A549 (cell line): Measurements from ENCODE around the gene KPNA5. TPM values are rescaled to one million over a fixed set of nuclear protein-coding genes. Genes with fewer than 3 reads are reported as not detected.

Source experiments
- ATAC-seq, 2 experiments: fragments of 200-7000 bp in 1 of 2; fragments of >200 bp in 1 of 2; cut with Nextera tagmentation in 1 of 2; cut with Tn5 transposase in 1 of 2; 3 replicates each; pipeline versions ENCODE4 v1.8.0 to v1.9.1; 2018 to 2020; ENCODE audit warnings: mild to moderate bottlenecking in 1 of 2, moderate library complexity in 1 of 2
- CTCF ChIA-PET: fragments of 300-600 bp; sonication (Branson Sonifier 250); formaldehyde crosslinking; extraction: SDS; loops from one replicate; lab custom pipeline; 2021; ENCODE audit warnings: antibody characterized with exemption, inconsistent platforms; lab: Yijun Ruan, JAX
- POLR2A ChIA-PET: fragments of 350-600 bp; formaldehyde crosslinking; extraction: SDS; loops from one replicate; lab custom pipeline; 2021; ENCODE audit warnings: antibody characterized with exemption, inconsistent platforms; lab: Yijun Ruan, JAX
- DNase-seq, 2 experiments: peaks; one replicate each; pipeline versions ENCODE4 v3.0.0 to v3.0.0-alpha.2; 2011 to 2016; ENCODE audit warnings: low read depth in 1 of 2, low spot score in 1 of 2
- FAIRE-seq: peaks from 2 replicates; lab custom pipeline; 2011; peaks lifted over from hg19 to GRCh38; lab: Jason Lieb, UNC
- H3K27ac ChIP-seq, 2 experiments: fragments of >200 bp; sonication (Bioruptor Twin); formaldehyde crosslinking; 3 replicates each; pipeline ENCODE4 v1.5.1; 2016 to 2017
- H3K4me1 ChIP-seq: fragments of >200 bp; sonication (Bioruptor Twin); formaldehyde crosslinking; 3 replicates; pipeline ENCODE4 v1.6.1; 2016
- H3K4me2 ChIP-seq: fragments of >200 bp; sonication (Bioruptor Twin); formaldehyde crosslinking; 3 replicates; pipeline ENCODE4 v1.6.1; 2016
- H3K4me3 ChIP-seq: fragments of >200 bp; sonication (Bioruptor Twin); formaldehyde crosslinking; 3 replicates; pipeline ENCODE4 v1.5.1; 2016
- H3K9me3 ChIP-seq: fragments of >200 bp; sonication (Bioruptor Twin); formaldehyde crosslinking; 3 replicates; pipeline ENCODE4 v1.6.1; 2016
- ATOH8 ChIP-seq: fragments of 250-450 bp; sonication (Bioruptor Pico); IDR thresholded peaks from 2 replicates; pipeline ENCODE4 v1.5.0; 2020; ENCODE audit warnings: low read depth, mild to moderate bottlenecking, moderate library complexity
- BCL3 ChIP-seq: fragments of >200 bp; sonication (Bioruptor Twin); formaldehyde crosslinking; IDR thresholded peaks from 3 replicates; pipeline ENCODE4 v1.6.1; 2016
- CBX2 ChIP-seq: fragments of 200-600 bp; sonication (generic); IDR thresholded peaks from 2 replicates; pipeline ENCODE4 v1.6.1; 2016; ENCODE audit warnings: low read depth, mild to moderate bottlenecking, borderline replicate concordance
- CHD2 ChIP-seq: fragments of 150-350 bp; IDR thresholded peaks from 2 replicates; pipeline ENCODE4 v1.6.1; 2014; ENCODE audit warnings: low read length; ENCODE audit not compliant: partially characterized antibody
- E2F6 ChIP-seq: IDR thresholded peaks from 2 replicates; pipeline ENCODE4 v1.6.1; 2012; ENCODE audit warnings: low read depth, borderline replicate concordance
- EHF ChIP-seq: fragments of 250-450 bp; sonication (Bioruptor Pico); IDR thresholded peaks from 2 replicates; pipeline ENCODE4 v1.5.0; 2020; ENCODE audit warnings: mild to moderate bottlenecking
- EHMT2 ChIP-seq: fragments of 200-600 bp; sonication (generic); IDR thresholded peaks from 2 replicates; pipeline ENCODE4 v1.6.1; 2016; ENCODE audit warnings: antibody characterized with exemption, low read depth, mild to moderate bottlenecking, moderate library complexity
- EP300 ChIP-seq, 2 experiments: fragments of >200 bp; sonication (Bioruptor Twin); formaldehyde crosslinking; IDR thresholded peaks; 2 replicates in 1 of 2; 3 replicates in 1 of 2; pipeline ENCODE4 v1.6.1; 2016 to 2017
- FOSB ChIP-seq: fragments of 250-450 bp; sonication (Bioruptor Pico); IDR thresholded peaks from 2 replicates; pipeline ENCODE4 v1.5.0; 2020; ENCODE audit warnings: mild to moderate bottlenecking, moderate library complexity
- HES2 ChIP-seq: fragments of >200 bp; sonication (Bioruptor Twin); formaldehyde crosslinking; IDR thresholded peaks from 2 replicates; pipeline ENCODE4 v1.6.1; 2016
- HMGXB4 ChIP-seq: fragments of 250-450 bp; sonication (Bioruptor Pico); IDR thresholded peaks from 2 replicates; pipeline ENCODE4 v1.5.0; 2021; ENCODE audit warnings: mild to moderate bottlenecking, moderate library complexity, borderline replicate concordance
- HOXB13 ChIP-seq: fragments of 250-450 bp; sonication (Bioruptor Pico); IDR thresholded peaks from 2 replicates; pipeline ENCODE4 v1.5.0; 2020; ENCODE audit warnings: low read depth, mild to moderate bottlenecking, moderate library complexity
- JUNB ChIP-seq: fragments of >200 bp; sonication (Bioruptor Twin); formaldehyde crosslinking; IDR thresholded peaks from 2 replicates; pipeline ENCODE4 v1.6.1; 2016
- KDM5A ChIP-seq: fragments of 200-600 bp; sonication (generic); IDR thresholded peaks from 2 replicates; pipeline ENCODE4 v1.6.1; 2016; ENCODE audit warnings: antibody characterized with exemption, mild to moderate bottlenecking
- MYC ChIP-seq: IDR thresholded peaks from 2 replicates; pipeline ENCODE4 v1.6.1; 2012; ENCODE audit warnings: mild to moderate bottlenecking, inconsistent platforms, low read length, improper control_type of control experiment, borderline replicate concordance
- NFE2L2 ChIP-seq: fragments of 150-350 bp; conservative IDR thresholded peaks from 2 replicates; pipeline ENCODE4 v1.6.1; 2014; ENCODE audit warnings: low read length
- PHF8 ChIP-seq: fragments of 200-600 bp; sonication (generic); IDR thresholded peaks from 2 replicates; pipeline ENCODE4 v1.6.1; 2016; ENCODE audit warnings: low read depth, mild to moderate bottlenecking, antibody characterized with exemption, moderate library complexity, borderline replicate concordance
- POLR2AphosphoS2 ChIP-seq: conservative IDR thresholded peaks from 2 replicates; pipeline ENCODE4 v1.6.1; 2012; ENCODE audit warnings: low read length, improper control_type of control experiment, inconsistent platforms
- RAD21 ChIP-seq, 2 experiments: fragments of >200 bp in 1 of 2; sonication (Bioruptor Twin) in 1 of 2; formaldehyde crosslinking in 1 of 2; IDR thresholded peaks in 1 of 2; conservative IDR thresholded peaks in 1 of 2; 2 replicates in 1 of 2; 3 replicates in 1 of 2; pipeline ENCODE4 v1.6.1; 2012 to 2018; ENCODE audit warnings: inconsistent platforms in 1 of 2
- RARB ChIP-seq: fragments of 250-450 bp; sonication (Bioruptor Pico); IDR thresholded peaks from 2 replicates; pipeline ENCODE4 v1.8.0; 2021; ENCODE audit warnings: mild to moderate bottlenecking, moderate library complexity
- RCOR1 ChIP-seq: fragments of 150-350 bp; IDR thresholded peaks from 2 replicates; pipeline ENCODE4 v1.6.1; 2014; ENCODE audit warnings: antibody characterized with exemption, low read length, low read depth
- RFX5 ChIP-seq: fragments of 450-650 bp; IDR thresholded peaks from 2 replicates; pipeline ENCODE4 v1.7.1; 2014; ENCODE audit warnings: antibody characterized with exemption, mild to moderate bottlenecking, moderate library complexity
- RNF2 ChIP-seq: fragments of 200-600 bp; sonication (generic); IDR thresholded peaks from 2 replicates; pipeline ENCODE4 v1.6.1; 2016; ENCODE audit warnings: low read depth, mild to moderate bottlenecking, antibody characterized with exemption, moderate library complexity, borderline replicate concordance
- SMC3 ChIP-seq: fragments of >200 bp; sonication (Bioruptor Twin); formaldehyde crosslinking; IDR thresholded peaks from 3 replicates; pipeline ENCODE4 v1.6.1; 2018; ENCODE audit warnings: inconsistent platforms
- SREBF2 ChIP-seq: fragments of 450-650 bp; IDR thresholded peaks from 2 replicates; pipeline ENCODE4 v1.6.1; 2014; ENCODE audit warnings: mild to moderate bottlenecking, moderate library complexity
- TFCP2L1 ChIP-seq: fragments of 250-450 bp; sonication (Bioruptor Pico); IDR thresholded peaks from 2 replicates; pipeline ENCODE4 v1.5.0; 2021; ENCODE audit warnings: mild to moderate bottlenecking
- TP53 ChIP-seq: fragments of 250-450 bp; sonication (Bioruptor Pico); IDR thresholded peaks from 2 replicates; pipeline ENCODE4 v1.5.0; 2021; ENCODE audit warnings: mild to moderate bottlenecking, moderate library complexity
- ZC3H11A ChIP-seq: fragments of 450-650 bp; IDR thresholded peaks from 2 replicates; pipeline ENCODE4 v1.6.1; 2014; ENCODE audit warnings: antibody characterized with exemption, mild to moderate bottlenecking
- WGBS: methylation state at CpG from one replicate; pipeline ENCODE4 v1.1.6; 2017; ENCODE audit errors: missing lambda C conversion rate; 5-methylcytosine and 5-hydroxymethylcytosine counted together
- polyA plus RNA-seq, 4 experiments: library from polyadenylated mRNA; depleted of rRNA in 3 of 4; stranded (reverse); fragments of >200 nt; fragmentation: RNase III in 1 of 4; extraction: RNeasy Plus Mini Kit Qiagen cat#74134 plus additional on column Dnase treatment in 1 of 4; gene quantifications; 2 replicates in 3 of 4; 3 replicates in 1 of 4; pipeline ENCODE4 v1.2.3, GENCODE V29; 2011 to 2017
- TF ChIP-seq, protein P1 (sequence below): fragments of 450-650 bp; IDR thresholded peaks from 2 replicates; pipeline ENCODE4 v1.6.1; 2014; ENCODE audit warnings: antibody characterized with exemption
- TF ChIP-seq, protein P2 (sequence below): IDR thresholded peaks from 2 replicates; pipeline ENCODE4 v1.6.1; 2012

Gene KPNA5
- polyA plus RNA-seq, 2 of the 4 experiments (the other 2 are of a cell fraction): 2.2 to 4.5 TPM

GRCh38 chr6:116649129-116649528 is 31.9 kb upstream of the KPNA5 start:
- Histone ChIP-seq H3K4me2 (no peak overlapping the region), H3K4me3 (no peak overlapping the region), H3K9me3 (no peaks in the 10 kb centered on the region), H3K4me1 (no peaks in the 10 kb centered on the region), H3K27ac (no peak overlapping the region)
- POLR2A ChIA-PET: no interaction called here
- 85% methylated on average over 3 of the region's 3 CpGs for WGBS
- ATAC-seq (no peak), FAIRE-seq (no peak), DNase-seq (no peak)
- CTCF ChIA-PET: interaction anchor here (0.6 kb wide), 2 partner anchors 21 to 134 kb away, joined by 3 to 4 read pairs; no protein-coding TSS in a partner anchor
- TF ChIP-seq, protein P1, sequence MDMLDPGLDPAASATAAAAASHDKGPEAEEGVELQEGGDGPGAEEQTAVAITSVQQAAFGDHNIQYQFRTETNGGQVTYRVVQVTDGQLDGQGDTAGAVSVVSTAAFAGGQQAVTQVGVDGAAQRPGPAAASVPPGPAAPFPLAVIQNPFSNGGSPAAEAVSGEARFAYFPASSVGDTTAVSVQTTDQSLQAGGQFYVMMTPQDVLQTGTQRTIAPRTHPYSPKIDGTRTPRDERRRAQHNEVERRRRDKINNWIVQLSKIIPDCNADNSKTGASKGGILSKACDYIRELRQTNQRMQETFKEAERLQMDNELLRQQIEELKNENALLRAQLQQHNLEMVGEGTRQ: no peak
- TF ChIP-seq HOXB13 (CRISPR knock-in tag) (no peak), PHF8 (no peak), JUNB (no peak), CBX2 (no peak), RFX5 (no peak), CHD2 (no peak), HMGXB4 (CRISPR knock-in tag) (no peak), EHF (CRISPR knock-in tag) (no peak), TFCP2L1 (CRISPR knock-in tag) (no peak), SREBF2 (no peak), SMC3 (no peak), HES2 (no peak), TP53 (CRISPR knock-in tag) (no peak)
- TF ChIP-seq, protein P2, sequence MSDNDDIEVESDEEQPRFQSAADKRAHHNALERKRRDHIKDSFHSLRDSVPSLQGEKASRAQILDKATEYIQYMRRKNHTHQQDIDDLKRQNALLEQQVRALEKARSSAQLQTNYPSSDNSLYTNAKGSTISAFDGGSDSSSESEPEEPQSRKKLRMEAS: no peak

DNA sequence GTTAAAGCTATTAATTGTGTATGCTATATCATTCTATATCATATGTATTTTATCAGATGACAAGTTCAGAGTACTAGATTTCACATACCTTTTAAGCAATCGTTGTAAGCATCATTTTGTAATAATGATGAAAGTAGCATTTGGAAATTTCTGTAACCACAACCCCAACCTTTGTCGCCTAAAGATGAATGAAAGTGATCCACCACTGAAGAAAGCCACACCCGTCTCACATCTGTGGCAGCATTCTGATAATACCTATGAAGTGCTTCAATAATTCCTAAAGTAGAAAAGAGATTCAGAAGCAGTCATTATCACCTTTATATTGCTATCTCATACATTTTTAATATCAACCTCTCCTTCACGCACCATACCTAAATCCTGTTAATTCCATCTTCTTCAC is 29.1 kb upstream of the KPNA5 start:
- no peak for TF ChIP-seq FOSB (CRISPR knock-in tag)
- TF ChIP-seq CBX2: no peak
- TF ChIP-seq PHF8: no peak
- no peak for TF ChIP-seq MYC
- TF ChIP-seq RCOR1: no peak
- no peak for TF ChIP-seq POLR2AphosphoS2
- no peak for TF ChIP-seq ZC3H11A
- no peak overlapping the region for H3K4me3 ChIP-seq
- H3K4me1 ChIP-seq: no peaks in the 10 kb centered on the region
- no peak for FAIRE-seq
- H3K4me2 ChIP-seq: no peak overlapping the region
- no peak overlapping the region for H3K27ac ChIP-seq
- POLR2A ChIA-PET: no interaction called here
- DNase-seq: no peak
- WGBS: 94% methylated on average over 4 of the region's 4 CpGs
- ATAC-seq: no peak
- no peaks in the 10 kb centered on the region for H3K9me3 ChIP-seq
- CTCF ChIA-PET: no interaction called here

- ChIA-PET POLR2A (no interaction called here), CTCF (no interaction called here)
- Histone ChIP-seq H3K9me3 (no peaks in the 10 kb centered on the region), H3K4me1 (peaks cover 15% of the 10 kb centered on the region), H3K27ac (no peak overlapping the region), H3K4me3 (no peak overlapping the region), H3K4me2 (no peak overlapping the region)
- ATAC-seq: no peak
- no peak for DNase-seq
- no peak for FAIRE-seq
- TF ChIP-seq RNF2 (no peak), ATOH8 (CRISPR knock-in tag) (no peak), E2F6 (no peak), KDM5A (no peak), BCL3 (no peak), RAD21 (conservative IDR thresholded peaks at IDR 0.05 in 1 of 2, IDR thresholded peaks at IDR 0.05 in 1 of 2) (no peak), EHMT2 (no peak), RARB (CRISPR knock-in tag) (no peak), PHF8 (no peak), EP300 (IDR thresholded peaks at IDR 0.05) (no peak), NFE2L2 (no peak), CHD2 (no peak)
- TF ChIP-seq, protein P2: no peak
Measured at GRCh38 chr6:116661594-116661993, 19.4 kb upstream of the KPNA5 start.
